Neural crest cell (in vitro differentiated cells): ENCODE results near the gene DLEC1. TPM values are rescaled to one million over a fixed set of nuclear protein-coding genes. Genes with fewer than 3 reads are reported as not detected.

Experiments
- DNase-seq: peaks from one replicate; pipeline ENCODE4 v3.0.0; 2021; ENCODE audit warnings: low read depth, mixed read lengths, low spot score
- H3K27ac Mint-ChIP-seq: one replicate; pipeline ENCODE4 v1.8.0; 2021; ENCODE audit warnings: mild to moderate bottlenecking, mixed read lengths; ENCODE audit not compliant: unreplicated experiment
- H3K27me3 Mint-ChIP-seq: 2 replicates; pipeline ENCODE4 v1.8.0; 2021; ENCODE audit warnings: low read depth, mild to moderate bottlenecking, mixed read lengths
- H3K36me3 Mint-ChIP-seq: 2 replicates; pipeline ENCODE4 v1.8.0; 2021; ENCODE audit warnings: low read depth, mild to moderate bottlenecking, mixed read lengths
- H3K4me1 Mint-ChIP-seq: 2 replicates; pipeline ENCODE4 v1.8.0; 2021; ENCODE audit warnings: mixed read lengths
- H3K4me3 Mint-ChIP-seq: one replicate; pipeline ENCODE4 v1.8.0; 2021; ENCODE audit warnings: mild to moderate bottlenecking, mixed read lengths
- H3K9me3 Mint-ChIP-seq: 2 replicates; pipeline ENCODE4 v1.8.0; 2021; ENCODE audit warnings: mixed read lengths
- CTCF ChIP-seq: fragments of 200-600 bp; sonication (generic); conservative IDR thresholded peaks from 2 replicates; pipeline ENCODE4 v1.5.0; 2021; ENCODE audit warnings: antibody characterized with exemption, mild to moderate bottlenecking
- total RNA-seq: library from RNA; stranded (reverse); gene quantifications from 2 replicates; pipeline ENCODE4 v1.2.1, GENCODE V29; 2021

DLEC1 gene
- total RNA-seq, 1 donor from 2014 or later, result 1.3 TPM

- Mint-ChIP-seq H3K4me3 (no peak overlapping the region), H3K9me3 (peaks cover 3% of the 10 kb centered on the region), H3K27me3 (no peaks in the 10 kb centered on the region), H3K27ac (no peak overlapping the region), H3K36me3 (no peaks in the 10 kb centered on the region), H3K4me1 (no peaks in the 10 kb centered on the region)
- DNase-seq, result no peak
- no peak for TF ChIP-seq CTCF
Observed at GRCh38 chr3:38110314-38111050, 71.5 kb downstream of the DLEC1 start.

GRCh38 chr3:38111201-38111600, 72.2 kb downstream of the DLEC1 start:
- Mint-ChIP-seq H3K9me3 (no peaks in the 10 kb centered on the region), H3K27me3 (no peaks in the 10 kb centered on the region), H3K4me3 (no peak overlapping the region), H3K36me3 (no peaks in the 10 kb centered on the region), H3K27ac (no peak overlapping the region), H3K4me1 (no peaks in the 10 kb centered on the region)
- DNase-seq, result no peak
- TF ChIP-seq CTCF, result no peak

GRCh38 chr3:38111696-38112377, 72.8 kb downstream of the DLEC1 start:
- Mint-ChIP-seq H3K27ac (no peak overlapping the region), H3K27me3 (no peaks in the 10 kb centered on the region), H3K4me1 (no peaks in the 10 kb centered on the region), H3K9me3 (no peaks in the 10 kb centered on the region), H3K4me3 (no peak overlapping the region), H3K36me3 (no peaks in the 10 kb centered on the region)
- TF ChIP-seq CTCF, result no peak
- no peak for DNase-seq

- Mint-ChIP-seq H3K4me3 (no peak overlapping the region), H3K36me3 (no peaks in the 10 kb centered on the region), H3K27ac (no peak overlapping the region), H3K9me3 (no peaks in the 10 kb centered on the region), H3K27me3 (no peaks in the 10 kb centered on the region), H3K4me1 (no peaks in the 10 kb centered on the region)
- no peak for TF ChIP-seq CTCF
- no peak for DNase-seq
Observed at GRCh38 chr3:38112378-38112761, 73.4 kb downstream of the DLEC1 start.

GRCh38 chr3:38114052-38114874, 75.3 kb downstream of the DLEC1 start:
- Mint-ChIP-seq H3K4me1 (no peaks in the 10 kb centered on the region), H3K27me3 (no peaks in the 10 kb centered on the region), H3K4me3 (no peak overlapping the region), H3K36me3 (no peaks in the 10 kb centered on the region), H3K9me3 (no peaks in the 10 kb centered on the region), H3K27ac (no peak overlapping the region)
- no peak for TF ChIP-seq CTCF
- no peak for DNase-seq
